Medulla oblongata (tissue), 1 donor: ENCODE measurements around the gene LGALS1.
"Not testable (repeated sequence)": the region's sequence is repeated elsewhere in the genome, so short reads cannot be mapped to it uniquely, and the experiment has no call there.

Source experiments
- DNase-seq: peaks from one replicate; pipeline ENCODE4 v3.0.0-alpha.2; 2015; ENCODE audit errors: extremely low spot score

Gene LGALS1

DNA sequence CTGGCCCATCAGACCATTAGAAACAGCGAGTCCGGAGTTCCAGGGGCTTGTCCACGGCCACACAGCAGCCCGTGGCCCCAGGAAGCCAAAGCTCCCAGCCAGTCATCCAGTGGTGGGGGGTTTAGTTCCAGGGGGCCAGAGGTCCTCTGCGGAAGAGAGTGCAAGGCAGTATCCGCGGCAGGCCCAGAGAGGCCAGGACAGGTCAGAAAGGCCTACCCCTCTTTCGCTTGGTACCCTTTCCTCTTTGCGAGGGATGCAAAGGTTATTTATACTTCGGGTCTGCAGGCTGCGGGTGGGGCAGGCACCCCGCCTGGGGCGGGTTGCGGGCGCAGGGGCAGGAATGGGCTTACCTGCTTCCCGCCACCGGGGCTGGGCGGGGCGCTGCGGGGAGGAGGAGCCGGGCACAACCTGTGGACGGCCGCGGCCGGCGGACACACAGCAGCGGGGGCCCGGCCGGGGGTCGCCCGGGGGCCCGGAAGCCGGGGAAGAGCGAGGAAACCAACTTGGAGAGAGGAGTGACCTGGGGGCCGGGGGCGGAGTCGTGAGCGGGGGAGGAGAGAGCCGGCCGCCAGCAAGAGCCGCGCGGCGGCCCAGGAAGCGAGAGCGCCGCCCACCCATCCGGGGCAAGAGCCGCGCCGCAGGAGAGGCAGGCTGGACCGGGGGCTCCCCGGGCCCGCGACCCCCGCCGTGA, 36.2 kb upstream of the LGALS1 start, which contains the start of gene SH3BP1:
TSS of gene SH3BP1 (plus strand) at position 600 of the 691 bp plus-strand sequence. CDS start 119 bp downstream, outside the sequence.
- DNase-seq: no peak

DNA sequence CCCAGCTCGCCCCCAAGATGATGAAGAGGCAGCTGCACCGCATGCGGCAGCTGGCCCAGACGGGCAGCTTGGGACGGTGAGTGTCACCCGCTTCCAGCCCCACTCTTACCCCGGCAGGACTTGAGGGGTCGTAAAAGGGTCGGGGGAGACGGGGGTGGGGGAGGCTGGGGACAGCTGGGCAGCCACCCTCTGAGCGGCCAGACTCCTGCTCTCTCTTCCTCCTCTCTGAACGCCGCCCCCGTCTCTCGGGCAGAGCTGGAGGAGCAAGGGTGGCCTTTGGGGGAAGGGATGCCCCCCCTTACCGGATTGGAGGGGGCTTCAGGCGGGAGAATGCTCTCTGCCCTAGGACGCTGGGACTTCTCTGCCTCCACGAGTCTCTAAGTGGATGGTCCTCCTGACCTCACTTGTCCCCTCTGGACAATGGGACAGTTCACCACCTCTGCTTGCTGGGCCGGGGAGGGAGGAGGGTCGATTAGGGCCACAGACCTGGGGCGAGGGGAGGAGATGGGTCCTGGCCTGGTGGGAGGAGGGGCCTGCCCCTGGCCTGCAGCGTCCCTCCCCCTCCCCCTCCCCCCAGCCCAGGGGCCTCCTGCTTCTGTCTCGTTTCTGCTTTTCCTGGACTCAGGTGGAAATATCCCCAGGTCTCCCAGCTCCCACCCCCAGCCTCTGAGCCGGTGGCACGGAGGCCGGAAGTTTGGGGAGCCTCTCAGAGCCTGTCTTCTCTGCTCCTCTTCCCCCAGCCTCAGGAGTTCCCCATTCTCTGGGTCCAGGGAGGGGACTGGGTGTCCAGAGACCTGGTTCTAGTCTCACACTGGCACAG, 35.5 kb upstream of the LGALS1 start:
- DNase-seq: peak; percentile 27

DNA sequence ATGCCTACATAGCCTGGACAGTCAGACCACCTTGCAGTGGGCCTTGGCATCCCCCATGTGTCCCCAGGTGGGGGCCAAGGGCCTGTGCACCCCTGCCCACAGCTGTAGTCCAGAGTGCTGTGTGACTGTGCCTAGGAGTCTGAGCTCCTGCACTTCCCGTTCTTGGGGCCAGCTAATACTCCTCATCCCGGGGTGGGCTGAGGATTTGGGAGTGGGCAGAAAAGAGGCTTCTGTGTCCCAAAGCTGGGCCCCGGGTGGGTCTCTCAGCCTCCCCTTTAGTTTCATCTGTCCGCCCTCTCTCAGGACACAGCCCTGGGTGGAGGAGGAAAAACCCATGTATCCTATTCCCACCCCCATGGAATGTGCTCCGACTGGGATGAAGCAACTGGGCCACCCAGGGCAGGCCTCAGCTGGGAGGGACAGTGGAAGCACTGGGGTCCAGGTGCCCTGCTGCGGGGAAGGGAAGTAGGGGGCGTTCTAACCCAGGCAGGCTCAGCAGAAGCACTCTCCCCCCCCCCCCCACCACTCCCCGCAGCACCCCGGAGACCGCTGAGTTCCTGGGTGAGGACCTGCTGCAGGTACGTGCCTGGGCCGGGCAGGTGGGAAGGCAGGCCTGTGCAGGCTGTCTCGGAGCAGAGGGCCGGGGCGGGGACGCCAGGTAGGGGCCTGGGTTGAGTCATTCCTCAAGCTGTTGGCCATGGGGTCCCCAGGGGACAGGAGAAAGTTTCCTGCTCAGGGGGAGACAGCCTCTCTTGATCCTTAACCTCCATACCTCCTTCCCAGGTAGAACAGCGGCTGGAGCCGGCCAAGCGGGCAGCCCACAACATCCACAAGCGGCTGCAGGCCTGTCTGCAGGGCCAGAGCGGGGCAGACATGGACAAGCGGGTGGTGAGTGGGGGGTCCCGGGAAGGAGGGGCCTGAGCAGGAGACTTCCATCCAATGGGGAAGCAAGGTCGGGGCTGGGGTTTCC, 34.6 kb upstream of the LGALS1 start:
- DNase-seq: no peak

DNA sequence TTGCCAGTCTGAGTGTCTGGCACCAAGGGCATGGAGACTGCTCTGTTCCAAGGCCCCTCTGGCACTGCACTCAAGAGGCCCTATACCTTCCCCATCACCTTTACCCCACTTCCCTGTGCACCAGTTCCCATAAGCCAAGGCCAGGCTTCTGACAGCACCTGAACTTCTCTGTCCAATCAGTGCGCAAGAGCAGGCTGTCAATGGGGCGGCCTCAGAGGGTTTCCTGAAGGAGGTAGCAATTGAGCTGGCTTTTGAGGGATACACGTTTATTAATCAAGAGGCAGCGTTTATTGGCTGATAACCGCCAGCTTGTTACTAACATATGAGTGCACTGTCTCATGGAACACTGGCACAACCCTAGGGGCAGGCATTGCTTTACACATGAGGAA, 33.9 kb upstream of the LGALS1 start:
- DNase-seq: no peak

DNA sequence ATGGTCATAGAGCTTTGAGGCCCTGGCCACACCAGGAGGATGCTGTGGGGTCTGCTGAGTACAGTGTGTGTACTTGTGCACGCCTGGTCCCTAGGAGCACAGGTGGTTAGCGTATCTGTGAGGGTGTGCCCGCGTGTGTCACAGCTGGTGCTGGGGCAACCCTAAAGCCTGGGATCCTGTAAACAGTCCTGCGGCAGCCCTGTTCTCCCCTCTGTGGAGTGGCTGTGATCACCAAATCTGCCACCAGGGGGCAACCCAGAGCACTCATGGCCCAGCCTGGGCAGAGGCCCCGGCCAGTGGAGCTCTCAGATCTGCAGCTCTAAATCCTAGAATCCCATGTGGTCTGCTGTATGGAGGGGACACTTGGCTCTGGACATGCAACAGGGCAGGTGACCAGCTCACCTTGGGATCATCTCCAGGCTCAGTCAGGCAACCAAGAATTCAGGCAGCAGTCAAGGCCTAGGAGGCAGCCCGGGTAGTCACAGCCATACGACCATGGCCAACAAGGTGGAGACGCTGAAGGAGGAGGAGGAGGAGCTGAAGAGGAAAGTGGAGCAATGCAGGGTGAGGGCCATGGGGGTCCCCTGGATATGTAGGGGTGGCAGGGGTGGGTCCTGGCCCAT, 32.1 kb upstream of the LGALS1 start:
- peak; percentile 88 for DNase-seq

DNA sequence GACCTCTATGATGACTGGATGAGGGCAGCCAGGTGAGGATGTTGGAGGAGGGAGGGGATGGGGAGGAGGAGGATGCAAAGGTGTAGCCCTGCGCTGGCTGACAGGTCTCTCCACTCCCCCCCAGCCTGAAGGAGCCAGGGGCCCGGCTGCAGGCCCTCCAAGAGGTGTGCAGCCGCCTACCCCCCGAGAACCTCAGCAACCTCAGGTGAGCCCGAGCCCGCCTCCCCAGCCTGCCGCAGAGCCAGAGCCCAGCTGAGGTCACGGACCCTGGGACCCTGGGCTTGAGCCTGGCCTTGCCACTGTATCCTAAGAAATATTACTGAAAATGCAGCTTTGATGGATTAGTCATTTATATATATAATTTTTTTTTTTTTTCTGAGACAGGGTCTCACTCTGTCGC, 28.1 kb upstream of the LGALS1 start:
- DNase-seq: no peak

DNA sequence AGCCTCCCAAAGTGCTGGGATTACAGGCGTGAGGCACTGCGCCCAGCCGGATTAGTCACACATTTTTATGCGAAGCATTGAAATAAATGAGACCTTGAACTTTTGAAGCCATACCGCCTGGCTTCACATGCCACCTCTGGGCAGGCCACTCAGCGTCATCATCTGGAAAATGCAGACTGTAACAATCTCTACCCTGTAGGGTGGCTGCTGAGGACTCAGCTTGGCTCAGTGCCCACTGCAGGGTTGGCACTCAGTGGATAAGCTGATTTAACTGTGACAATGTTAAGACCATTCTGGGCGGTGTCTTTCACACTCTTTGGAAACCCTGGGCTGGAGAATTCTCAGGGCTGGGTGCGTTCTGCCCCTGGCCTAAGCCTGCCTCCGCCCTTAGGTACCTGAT, 27.5 kb upstream of the LGALS1 start:
- no peak for DNase-seq

DNA sequence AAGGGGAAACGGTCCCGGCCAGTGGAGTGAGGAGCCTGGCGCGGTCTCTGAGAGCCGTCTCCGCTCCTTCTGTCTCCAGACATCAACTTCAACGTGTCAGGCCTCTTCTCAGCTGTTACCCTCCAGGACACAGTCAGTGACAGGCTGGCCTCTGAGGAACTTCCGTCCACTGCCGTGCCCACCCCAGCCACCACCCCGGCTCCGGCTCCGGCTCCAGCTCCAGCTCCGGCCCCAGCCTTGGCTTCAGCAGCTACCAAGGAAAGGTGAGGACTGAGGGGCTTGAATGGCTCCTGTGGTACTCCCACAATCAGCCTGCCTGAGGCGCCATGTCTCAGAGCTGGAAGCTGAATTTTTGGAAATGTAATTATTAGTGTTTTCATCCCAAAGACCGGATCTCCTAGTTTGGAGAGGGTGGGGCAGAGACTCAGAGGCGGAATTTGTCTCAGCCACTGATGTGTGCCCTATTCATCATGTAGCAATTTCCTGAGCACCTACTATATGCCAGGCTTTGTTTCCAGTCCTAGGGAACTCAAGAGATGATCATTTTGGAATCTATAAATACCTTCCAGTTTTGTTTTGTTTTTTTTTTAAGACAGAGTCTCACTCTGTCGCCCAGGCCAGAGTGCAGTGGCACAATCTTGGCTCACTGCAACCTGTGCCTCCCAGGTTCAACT, 24.8 kb upstream of the LGALS1 start:
- DNase-seq: no peak

DNA sequence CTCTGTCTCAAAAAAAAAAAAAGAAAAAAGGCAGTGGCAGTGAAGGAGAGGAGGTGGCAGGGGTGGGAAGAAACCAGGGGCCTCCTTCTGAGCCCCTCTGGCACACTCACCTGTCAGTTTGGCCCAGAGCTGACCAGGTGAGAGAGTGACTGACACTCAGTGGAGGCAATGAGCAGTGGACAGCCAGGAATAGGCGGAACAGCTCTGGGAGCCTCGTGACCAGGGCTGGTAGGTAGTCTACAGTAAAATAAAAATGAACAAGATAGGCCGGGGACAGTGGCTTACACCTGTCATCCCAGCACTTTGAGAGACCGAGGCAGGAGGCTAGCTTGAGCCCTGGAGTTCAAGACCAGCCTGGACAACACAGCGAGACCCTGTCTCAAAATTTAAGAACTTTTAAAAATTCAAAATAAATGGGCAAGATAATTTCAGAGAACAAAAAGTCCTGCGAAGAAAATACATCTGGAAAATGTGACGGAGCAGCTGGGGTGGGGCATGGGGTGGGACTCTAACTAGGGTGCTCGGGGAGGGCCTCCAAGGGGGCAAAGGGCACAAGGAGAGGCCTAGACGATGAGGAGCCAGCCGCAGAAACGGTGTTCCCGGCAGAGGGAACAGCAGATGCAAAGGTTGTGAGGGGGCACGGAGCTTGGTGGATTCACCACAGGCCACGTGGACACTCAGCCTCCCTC, 20.7 kb upstream of the LGALS1 start:
- DNase-seq: no peak

DNA sequence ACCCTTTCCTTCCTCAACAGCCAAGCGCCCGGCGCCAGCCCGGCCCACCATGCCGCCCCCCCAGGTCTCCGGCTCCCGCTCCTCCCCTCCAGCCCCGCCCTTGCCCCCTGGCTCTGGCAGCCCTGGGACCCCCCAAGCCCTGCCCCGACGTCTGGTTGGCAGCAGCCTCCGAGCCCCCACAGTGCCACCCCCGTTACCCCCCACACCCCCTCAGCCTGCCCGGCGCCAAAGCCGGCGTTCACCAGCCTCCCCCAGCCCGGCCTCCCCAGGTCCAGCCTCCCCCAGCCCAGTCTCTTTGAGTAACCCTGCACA, 20.2 kb upstream of the LGALS1 start:
- no peak for DNase-seq

DNA sequence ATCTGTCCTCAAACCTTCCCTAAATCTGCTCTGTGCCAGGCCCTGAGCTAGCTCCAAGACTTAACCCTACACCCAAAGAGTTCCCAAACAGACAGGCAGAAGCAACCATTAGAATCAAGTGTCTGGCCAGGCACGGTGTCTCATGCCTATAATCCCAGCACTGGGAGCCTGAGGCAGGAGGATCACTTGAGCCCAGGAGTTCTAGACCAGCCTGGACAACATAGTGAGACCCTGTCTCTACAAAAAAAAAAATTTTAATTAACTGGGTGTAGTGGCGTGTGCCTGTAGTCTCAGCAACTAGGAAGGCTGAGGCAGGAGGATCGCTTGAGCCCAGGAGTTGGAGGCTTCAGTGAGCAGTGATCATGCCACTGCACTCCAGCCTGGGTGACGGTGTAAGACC, 18.9 kb upstream of the LGALS1 start:
- not testable (repeated sequence) for DNase-seq

DNA sequence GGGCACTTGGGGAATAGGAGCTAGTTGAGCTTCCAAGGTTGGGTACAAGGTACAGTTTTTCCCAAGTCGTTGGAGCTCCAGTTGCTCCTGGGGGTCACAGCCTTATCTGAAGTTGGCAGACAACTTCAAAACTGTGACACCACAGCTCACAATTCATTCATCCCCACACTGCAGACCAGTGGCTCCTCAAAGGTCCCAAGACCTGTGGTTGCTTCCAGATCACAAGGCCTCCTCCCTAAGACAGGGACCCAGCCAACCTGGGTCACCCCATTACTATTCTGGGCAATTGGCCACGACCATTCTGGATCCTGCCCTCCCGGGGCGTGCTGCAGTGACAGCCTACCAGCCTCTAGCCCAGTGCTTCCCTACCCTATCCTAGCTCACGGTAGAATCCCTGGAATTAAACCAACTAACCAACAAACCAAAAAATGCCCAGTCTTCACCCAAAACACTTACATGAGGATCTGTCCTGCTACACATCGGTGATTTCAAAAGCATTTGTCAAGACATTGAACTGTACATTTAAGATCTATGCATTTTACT, 17.8 kb upstream of the LGALS1 start:
- DNase-seq: no peak

DNA sequence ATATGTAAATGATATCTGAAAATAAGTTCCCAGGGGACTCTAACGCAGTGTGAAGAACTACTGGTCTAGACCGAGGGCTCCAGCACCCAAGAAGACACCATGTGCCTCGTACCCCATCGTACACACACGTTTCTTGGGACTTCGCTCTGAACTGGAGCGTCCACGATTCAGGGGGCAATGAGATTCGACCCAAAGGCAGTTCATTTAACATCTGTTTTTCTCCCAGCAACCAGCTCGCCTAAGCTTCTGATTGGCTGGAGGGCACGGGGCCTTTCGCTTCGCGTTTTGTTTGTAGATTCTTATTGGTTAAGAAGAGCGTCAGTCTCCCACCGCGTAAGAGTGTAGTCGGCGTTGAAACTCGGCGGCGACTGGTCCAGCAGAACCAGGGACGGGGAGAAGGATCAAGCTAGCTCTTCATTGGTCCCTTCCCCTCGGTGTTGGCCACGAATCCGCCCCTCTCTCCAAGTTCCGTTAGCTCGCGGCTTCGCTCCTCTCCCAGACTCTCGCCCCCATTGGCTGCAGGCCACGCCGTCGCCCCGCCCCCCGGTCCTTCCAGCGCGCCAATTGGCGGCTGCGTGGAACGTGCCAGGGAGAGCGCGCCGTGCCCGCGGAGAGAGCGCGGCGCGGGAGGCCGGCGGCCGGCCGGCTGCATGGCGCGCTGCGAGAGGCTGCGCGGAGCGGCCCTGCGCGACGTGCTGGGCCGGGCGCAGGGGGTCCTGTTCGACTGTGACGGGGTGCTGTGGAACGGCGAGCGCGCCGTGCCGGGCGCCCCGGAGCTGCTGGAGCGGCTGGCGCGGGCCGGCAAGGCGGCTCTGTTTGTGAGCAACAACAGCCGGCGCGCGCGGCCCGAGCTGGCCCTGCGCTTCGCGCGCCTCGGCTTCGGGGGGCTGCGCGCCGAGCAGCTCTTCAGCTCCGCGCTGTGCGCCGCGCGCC, 17.0 kb upstream of the LGALS1 start, which contains the start of gene PDXP:
TSS of gene PDXP (plus strand) at position 591 of the 933 bp plus-strand sequence. CDS start at position 651, 60 bp downstream.
- DNase-seq: peak; percentile 100

DNA sequence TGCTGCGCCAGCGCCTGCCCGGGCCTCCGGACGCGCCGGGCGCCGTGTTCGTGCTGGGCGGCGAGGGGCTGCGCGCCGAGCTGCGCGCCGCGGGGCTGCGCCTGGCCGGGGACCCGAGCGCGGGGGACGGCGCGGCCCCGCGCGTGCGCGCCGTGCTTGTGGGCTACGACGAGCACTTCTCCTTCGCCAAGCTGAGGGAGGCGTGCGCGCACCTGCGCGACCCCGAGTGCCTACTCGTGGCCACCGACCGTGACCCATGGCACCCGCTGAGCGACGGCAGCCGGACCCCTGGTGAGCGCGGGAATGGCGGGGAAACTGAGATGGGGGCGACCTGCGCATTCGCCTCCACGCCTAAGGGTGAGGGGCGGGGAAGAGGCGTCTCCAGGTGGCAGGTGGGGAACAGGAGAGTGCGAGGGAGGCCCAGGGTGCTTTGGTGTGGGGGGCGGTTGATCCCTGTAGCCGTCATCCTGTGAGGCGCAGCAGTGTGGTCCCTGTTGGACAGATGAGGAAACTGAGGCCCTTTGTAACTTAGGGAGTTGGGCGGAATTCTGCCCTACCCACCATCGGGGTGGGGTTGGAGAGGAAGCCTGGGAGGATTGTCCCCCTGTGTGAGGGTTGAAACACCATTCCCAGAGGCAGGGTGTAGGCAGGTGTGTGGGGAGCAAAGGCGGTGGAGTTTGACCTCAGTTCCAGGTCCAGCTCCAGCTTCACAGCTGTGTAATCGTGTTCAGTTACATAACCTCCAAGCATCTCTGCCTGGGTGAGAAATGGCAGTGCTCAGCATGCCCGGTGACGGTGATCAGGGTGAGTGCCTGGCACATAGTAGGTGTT, 16.2 kb upstream of the LGALS1 start:
- DNase-seq: no peak

DNA sequence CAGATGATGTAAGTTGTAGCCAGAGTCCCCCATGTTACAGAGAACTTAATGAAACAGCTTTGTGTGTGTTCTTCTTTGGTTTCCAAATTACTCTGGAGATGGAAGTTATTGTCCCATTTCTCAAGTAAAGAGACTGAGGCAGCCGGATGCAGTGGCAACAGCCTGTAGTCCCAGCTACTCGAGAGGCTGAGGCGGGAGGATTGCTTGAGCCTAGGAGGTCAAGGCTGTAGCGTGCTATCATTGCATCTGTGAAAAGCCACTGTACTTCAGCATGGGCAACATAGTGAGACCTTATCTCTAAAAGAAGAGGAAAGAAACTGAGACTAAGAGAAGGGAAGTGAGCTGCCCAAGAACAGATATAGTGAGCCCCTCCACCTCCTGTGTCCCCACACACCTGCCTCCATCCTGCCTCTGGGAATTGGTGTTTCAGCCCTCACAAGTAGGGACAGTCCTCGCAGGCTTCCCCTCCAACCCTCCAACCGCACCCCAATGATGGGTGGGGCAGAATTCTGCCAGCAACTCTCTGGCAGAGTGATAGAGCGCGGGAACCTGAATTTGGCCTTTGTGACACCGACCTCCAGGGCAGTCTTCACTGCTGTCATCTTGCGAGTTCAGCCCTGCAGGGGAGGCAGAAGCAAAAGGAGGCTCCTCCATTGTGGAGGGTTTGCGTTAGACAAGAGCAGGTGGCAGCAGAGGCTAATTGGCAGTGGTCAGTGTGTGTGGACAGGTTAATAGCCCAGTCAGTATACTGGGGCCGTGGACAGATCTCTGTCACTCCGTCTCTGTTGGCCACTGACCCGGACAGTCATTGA, 15.3 kb upstream of the LGALS1 start:
- DNase-seq: no peak

DNA sequence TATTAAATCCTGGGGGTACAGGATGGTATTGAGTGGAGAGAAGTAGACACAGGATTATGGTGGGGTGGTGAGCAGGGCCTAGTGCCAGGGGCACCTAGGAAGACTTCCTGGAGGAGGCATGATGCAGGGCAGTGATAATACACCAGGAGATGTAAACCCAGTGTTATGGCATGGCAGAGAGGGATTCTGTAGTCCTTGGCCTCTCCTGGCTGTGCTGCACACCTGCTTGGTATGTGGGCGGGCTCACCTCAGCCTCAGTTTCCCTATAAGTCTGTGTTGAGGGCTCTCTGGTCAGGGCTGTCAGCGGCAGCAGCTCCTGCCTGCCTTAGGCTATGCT, 14.8 kb upstream of the LGALS1 start:
- no peak for DNase-seq

DNA sequence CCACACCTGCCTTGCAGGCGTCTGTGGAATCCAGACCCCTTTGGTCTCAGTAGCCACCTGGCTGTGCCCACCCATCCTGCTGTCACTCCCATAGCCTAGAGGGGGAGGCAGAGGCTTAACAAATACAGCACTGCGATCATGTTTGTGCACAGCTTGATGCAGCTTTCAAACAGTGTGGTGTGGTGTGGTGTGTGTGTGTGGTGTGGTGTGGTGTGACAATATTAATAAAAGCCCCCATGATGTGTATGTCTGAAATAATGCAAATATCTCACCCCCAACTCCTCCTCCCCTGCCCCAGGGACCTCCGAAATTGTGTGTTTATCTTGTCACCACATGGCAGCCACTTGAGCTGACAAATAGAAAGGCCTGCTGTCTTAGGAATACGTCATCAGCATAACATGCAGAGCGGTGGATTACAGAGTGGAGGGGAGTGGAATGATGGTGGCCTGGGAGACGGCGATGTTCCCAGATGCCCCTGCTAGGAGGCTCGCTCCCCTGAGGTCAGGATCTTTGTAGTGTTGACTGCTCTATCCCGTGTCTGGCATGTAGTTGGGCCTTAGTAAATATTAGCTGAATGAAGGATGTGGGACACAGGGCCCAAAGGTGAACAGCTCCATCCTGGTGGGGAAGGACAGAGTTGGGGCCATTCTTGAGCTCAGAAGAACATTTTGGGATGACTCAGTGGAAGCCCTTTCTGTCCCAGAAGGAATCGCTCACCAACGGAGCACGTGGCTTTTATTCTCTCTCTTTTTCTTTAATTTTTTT, 14.1 kb upstream of the LGALS1 start:
- DNase-seq: peak; percentile 80
